SK-N-SH (cell line): ENCODE measurements around the gene HYAL1.

ENCODE experiments used
- CTCF ChIP-seq: fragments of 200-600 bp; sonication (generic); IDR thresholded peaks from 2 replicates; pipeline ENCODE4 v1.6.1; 2017; ENCODE audit warnings: antibody characterized with exemption, mild to moderate bottlenecking, moderate library complexity
- USF1 ChIP-seq: IDR thresholded peaks from 2 replicates; pipeline ENCODE4 v1.4.0; 2012; ENCODE audit warnings: low read depth, borderline replicate concordance
- YY1 ChIP-seq: IDR thresholded peaks from 2 replicates; pipeline ENCODE4 v1.4.0; 2012; ENCODE audit warnings: low read depth, mild to moderate bottlenecking

GRCh38 chr3:50275996-50276761, 27.2 kb downstream of the HYAL1 start:
- TF ChIP-seq CTCF (no peak), USF1 (no peak), YY1 (no peak)
